ENCODE measurements around the gene KIDINS220. TPM values are rescaled to one million over a fixed set of nuclear protein-coding genes. Genes with fewer than 3 reads are reported as not detected.

The KIDINS220 gene
- total and polyA plus RNA-seq, 2 experiments from 2014 or later, result 12.8 to 38.2 TPM

DNA sequence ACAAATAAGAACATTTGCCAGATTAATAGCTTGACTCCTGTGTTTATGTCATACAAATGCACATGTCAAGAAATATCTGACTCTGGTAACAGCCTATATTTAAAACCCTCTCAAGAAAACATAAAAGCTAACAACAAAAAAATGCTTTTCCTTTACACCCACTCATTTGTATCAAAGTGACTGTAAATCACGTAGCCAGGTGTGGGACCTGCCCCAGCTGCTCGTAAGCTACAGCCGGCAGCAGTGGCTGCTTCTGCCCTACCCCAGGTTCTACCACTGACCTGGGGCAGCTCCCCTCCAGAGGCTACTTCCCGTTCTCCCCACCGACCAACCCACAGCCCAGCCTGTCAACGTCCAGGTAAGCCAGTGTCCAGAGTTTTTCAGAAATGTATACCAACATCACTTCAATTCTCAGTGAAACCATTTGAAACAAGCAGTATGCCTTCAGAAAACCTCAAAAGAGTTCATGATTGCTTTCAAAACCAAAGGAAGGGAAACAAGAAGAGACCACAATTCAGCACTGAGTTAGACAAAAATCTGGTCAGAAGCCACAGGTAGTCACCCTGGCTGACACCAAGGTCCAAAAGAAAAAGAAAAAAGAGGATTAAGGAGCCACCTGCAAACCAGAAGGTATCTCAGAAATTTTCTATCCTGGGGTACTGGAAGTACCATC lies 40.4 kb downstream of the KIDINS220 start (continued):
- TF ChIP-seq, protein P1, sequence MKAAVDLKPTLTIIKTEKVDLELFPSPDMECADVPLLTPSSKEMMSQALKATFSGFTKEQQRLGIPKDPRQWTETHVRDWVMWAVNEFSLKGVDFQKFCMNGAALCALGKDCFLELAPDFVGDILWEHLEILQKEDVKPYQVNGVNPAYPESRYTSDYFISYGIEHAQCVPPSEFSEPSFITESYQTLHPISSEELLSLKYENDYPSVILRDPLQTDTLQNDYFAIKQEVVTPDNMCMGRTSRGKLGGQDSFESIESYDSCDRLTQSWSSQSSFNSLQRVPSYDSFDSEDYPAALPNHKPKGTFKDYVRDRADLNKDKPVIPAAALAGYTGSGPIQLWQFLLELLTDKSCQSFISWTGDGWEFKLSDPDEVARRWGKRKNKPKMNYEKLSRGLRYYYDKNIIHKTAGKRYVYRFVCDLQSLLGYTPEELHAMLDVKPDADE (IDR thresholded peaks at IDR 0.05), result no peak
- TF ChIP-seq ZNF114 (CRISPR knock-in tag; IDR thresholded peaks at IDR 0.05) (no peak), EZH2 (IDR thresholded peaks at IDR 0.05; ENCODE audit: low read depth, unreplicated experiment) (no peak), CREB1 (CRISPR knock-in tag; IDR thresholded peaks at IDR 0.05; ENCODE audit: low read depth) (no peak)
- TF ChIP-seq, protein P2, sequence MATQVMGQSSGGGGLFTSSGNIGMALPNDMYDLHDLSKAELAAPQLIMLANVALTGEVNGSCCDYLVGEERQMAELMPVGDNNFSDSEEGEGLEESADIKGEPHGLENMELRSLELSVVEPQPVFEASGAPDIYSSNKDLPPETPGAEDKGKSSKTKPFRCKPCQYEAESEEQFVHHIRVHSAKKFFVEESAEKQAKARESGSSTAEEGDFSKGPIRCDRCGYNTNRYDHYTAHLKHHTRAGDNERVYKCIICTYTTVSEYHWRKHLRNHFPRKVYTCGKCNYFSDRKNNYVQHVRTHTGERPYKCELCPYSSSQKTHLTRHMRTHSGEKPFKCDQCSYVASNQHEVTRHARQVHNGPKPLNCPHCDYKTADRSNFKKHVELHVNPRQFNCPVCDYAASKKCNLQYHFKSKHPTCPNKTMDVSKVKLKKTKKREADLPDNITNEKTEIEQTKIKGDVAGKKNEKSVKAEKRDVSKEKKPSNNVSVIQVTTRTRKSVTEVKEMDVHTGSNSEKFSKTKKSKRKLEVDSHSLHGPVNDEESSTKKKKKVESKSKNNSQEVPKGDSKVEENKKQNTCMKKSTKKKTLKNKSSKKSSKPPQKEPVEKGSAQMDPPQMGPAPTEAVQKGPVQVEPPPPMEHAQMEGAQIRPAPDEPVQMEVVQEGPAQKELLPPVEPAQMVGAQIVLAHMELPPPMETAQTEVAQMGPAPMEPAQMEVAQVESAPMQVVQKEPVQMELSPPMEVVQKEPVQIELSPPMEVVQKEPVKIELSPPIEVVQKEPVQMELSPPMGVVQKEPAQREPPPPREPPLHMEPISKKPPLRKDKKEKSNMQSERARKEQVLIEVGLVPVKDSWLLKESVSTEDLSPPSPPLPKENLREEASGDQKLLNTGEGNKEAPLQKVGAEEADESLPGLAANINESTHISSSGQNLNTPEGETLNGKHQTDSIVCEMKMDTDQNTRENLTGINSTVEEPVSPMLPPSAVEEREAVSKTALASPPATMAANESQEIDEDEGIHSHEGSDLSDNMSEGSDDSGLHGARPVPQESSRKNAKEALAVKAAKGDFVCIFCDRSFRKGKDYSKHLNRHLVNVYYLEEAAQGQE (IDR thresholded peaks at IDR 0.05; ENCODE audit: unreplicated experiment), result no peak

DNA sequence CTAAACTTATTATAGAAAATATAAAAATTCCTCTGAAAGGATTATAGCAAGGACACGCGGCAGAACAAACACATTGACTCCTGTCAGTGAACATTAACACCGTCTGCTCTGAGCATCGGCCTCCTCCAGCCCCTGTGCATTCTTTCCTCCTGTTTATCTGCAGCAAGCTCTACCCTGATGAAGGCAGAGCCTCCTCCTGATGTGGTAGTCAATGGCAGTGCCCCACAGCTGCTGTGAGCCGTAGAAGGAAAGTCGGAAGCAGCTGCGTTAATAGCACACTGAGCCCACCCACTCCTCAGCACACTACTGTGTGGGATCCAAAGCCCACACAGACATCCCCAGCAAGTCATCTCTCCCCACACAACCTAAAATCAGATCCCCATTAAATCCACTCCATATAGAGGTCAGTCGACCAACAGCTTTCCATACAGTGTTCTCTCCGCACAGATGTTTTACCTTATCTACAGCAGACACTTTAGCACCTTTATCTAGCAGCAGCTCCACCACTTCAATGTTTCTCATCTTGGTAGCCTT lies 41.0 kb downstream of the KIDINS220 start:
- no peaks in the 10 kb centered on the region for H3K9me3 Mint-ChIP-seq
- no peak overlapping the region for H3K27ac Mint-ChIP-seq
- H3K4me2 ChIP-seq, result no peak overlapping the region
- no peak for ATAC-seq
- no peaks in the 10 kb centered on the region for H4K20me1 ChIP-seq (replicated peaks; ENCODE audit: insufficient read depth)
- no peak overlapping the region for H3K27ac ChIP-seq (ENCODE audit: low read depth)
- H2AFZ ChIP-seq, result no peak overlapping the region
- H3K27me3 Mint-ChIP-seq (ENCODE audit: insufficient read depth, low read depth, poor library complexity), result no peaks in the 10 kb centered on the region
- H3K4me1 ChIP-seq (ENCODE audit: insufficient read depth), result no peaks in the 10 kb centered on the region
- no peak overlapping the region for H3K4me3 ChIP-seq
- no peaks in the 10 kb centered on the region for H3K9me2 ChIP-seq (ENCODE audit: insufficient read depth)
- peaks cover 9% of the 10 kb centered on the region; the same call in 1 of the 2 replicates for H3K36me3 ChIP-seq (ENCODE audit: insufficient read depth)
- no peaks in the 10 kb centered on the region for H3K79me2 ChIP-seq (replicated peaks; ENCODE audit: insufficient read depth)
- H3F3A ChIP-seq (replicated peaks; ENCODE audit: low read depth), result no peaks in the 10 kb centered on the region
- H3K27me3 ChIP-seq (ENCODE audit: insufficient read depth), result no peaks in the 10 kb centered on the region
- no peak overlapping the region for H3K4me3 Mint-ChIP-seq
- DNase-seq (ENCODE audit: low spot score), result no peak
- H3K36me3 Mint-ChIP-seq (ENCODE audit: low read depth), result no peaks in the 10 kb centered on the region; the same call in 2 of the 3 replicates
- no peaks in the 10 kb centered on the region for H3K4me1 Mint-ChIP-seq
- TF ChIP-seq STAT1 (IDR thresholded peaks at IDR 0.05; ENCODE audit: unreplicated experiment), result no peak
- TF ChIP-seq POLR2AphosphoS5 (IDR thresholded peaks at IDR 0.05; ENCODE audit: low read depth), result no peak
- TF ChIP-seq CREB1 (CRISPR knock-in tag; IDR thresholded peaks at IDR 0.05; ENCODE audit: low read depth), result no peak
- no peak for TF ChIP-seq JUNB (IDR thresholded peaks at IDR 0.05; ENCODE audit: unreplicated experiment)
- TF ChIP-seq, protein P3, sequence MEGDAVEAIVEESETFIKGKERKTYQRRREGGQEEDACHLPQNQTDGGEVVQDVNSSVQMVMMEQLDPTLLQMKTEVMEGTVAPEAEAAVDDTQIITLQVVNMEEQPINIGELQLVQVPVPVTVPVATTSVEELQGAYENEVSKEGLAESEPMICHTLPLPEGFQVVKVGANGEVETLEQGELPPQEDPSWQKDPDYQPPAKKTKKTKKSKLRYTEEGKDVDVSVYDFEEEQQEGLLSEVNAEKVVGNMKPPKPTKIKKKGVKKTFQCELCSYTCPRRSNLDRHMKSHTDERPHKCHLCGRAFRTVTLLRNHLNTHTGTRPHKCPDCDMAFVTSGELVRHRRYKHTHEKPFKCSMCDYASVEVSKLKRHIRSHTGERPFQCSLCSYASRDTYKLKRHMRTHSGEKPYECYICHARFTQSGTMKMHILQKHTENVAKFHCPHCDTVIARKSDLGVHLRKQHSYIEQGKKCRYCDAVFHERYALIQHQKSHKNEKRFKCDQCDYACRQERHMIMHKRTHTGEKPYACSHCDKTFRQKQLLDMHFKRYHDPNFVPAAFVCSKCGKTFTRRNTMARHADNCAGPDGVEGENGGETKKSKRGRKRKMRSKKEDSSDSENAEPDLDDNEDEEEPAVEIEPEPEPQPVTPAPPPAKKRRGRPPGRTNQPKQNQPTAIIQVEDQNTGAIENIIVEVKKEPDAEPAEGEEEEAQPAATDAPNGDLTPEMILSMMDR (conservative IDR thresholded peaks at IDR 0.05; ENCODE audit: low read depth in 2 of 2), result no peak
- TF ChIP-seq EZH2phosphoT487 (IDR thresholded peaks at IDR 0.05; ENCODE audit: unreplicated experiment), result no peak
- TF ChIP-seq, protein P4, sequence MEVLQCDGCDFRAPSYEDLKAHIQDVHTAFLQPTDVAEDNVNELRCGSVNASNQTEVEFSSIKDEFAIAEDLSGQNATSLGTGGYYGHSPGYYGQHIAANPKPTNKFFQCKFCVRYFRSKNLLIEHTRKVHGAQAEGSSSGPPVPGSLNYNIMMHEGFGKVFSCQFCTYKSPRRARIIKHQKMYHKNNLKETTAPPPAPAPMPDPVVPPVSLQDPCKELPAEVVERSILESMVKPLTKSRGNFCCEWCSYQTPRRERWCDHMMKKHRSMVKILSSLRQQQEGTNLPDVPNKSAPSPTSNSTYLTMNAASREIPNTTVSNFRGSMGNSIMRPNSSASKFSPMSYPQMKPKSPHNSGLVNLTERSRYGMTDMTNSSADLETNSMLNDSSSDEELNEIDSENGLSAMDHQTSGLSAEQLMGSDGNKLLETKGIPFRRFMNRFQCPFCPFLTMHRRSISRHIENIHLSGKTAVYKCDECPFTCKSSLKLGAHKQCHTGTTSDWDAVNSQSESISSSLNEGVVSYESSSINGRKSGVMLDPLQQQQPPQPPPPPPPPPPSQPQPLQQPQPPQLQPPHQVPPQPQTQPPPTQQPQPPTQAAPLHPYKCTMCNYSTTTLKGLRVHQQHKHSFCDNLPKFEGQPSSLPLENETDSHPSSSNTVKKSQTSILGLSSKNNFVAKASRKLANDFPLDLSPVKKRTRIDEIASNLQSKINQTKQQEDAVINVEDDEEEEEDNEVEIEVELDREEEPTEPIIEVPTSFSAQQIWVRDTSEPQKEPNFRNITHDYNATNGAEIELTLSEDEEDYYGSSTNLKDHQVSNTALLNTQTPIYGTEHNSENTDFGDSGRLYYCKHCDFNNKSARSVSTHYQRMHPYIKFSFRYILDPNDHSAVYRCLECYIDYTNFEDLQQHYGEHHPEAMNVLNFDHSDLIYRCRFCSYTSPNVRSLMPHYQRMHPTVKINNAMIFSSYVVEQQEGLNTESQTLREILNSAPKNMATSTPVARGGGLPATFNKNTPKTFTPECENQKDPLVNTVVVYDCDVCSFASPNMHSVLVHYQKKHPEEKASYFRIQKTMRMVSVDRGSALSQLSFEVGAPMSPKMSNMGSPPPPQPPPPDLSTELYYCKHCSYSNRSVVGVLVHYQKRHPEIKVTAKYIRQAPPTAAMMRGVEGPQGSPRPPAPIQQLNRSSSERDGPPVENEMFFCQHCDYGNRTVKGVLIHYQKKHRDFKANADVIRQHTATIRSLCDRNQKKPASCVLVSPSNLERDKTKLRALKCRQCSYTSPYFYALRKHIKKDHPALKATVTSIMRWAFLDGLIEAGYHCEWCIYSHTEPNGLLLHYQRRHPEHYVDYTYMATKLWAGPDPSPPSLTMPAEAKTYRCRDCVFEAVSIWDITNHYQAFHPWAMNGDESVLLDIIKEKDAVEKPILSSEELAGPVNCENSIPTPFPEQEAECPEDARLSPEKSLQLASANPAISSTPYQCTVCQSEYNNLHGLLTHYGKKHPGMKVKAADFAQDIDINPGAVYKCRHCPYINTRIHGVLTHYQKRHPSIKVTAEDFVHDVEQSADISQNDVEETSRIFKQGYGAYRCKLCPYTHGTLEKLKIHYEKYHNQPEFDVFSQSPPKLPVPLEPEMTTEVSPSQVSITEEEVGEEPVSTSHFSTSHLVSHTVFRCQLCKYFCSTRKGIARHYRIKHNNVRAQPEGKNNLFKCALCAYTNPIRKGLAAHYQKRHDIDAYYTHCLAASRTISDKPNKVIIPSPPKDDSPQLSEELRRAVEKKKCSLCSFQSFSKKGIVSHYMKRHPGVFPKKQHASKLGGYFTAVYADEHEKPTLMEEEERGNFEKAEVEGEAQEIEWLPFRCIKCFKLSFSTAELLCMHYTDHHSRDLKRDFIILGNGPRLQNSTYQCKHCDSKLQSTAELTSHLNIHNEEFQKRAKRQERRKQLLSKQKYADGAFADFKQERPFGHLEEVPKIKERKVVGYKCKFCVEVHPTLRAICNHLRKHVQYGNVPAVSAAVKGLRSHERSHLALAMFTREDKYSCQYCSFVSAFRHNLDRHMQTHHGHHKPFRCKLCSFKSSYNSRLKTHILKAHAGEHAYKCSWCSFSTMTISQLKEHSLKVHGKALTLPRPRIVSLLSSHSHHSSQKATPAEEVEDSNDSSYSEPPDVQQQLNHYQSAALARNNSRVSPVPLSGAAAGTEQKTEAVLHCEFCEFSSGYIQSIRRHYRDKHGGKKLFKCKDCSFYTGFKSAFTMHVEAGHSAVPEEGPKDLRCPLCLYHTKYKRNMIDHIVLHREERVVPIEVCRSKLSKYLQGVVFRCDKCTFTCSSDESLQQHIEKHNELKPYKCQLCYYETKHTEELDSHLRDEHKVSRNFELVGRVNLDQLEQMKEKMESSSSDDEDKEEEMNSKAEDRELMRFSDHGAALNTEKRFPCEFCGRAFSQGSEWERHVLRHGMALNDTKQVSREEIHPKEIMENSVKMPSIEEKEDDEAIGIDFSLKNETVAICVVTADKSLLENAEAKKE (CRISPR knock-in tag; IDR thresholded peaks at IDR 0.05), result no peak
- no peak for TF ChIP-seq EZH2 (IDR thresholded peaks at IDR 0.05; ENCODE audit: low read depth, unreplicated experiment)
- TF ChIP-seq ZNF114 (CRISPR knock-in tag; IDR thresholded peaks at IDR 0.05), result no peak

Measured in GM23338 (cell line).